Neuronal stem cell (in vitro differentiated cells): ENCODE results near the gene NOL11.
"Not testable (repeated sequence)": the region's sequence is repeated elsewhere in the genome, so short reads cannot be mapped to it uniquely, and the experiment has no call there.

Experiments used
- DNase-seq: peaks from one replicate; pipeline ENCODE4 v3.0.0-alpha.2; 2013; ENCODE audit warnings: low spot score
- H2AFZ ChIP-seq: one replicate; pipeline ENCODE4 v1.6.1; 2013; ENCODE audit warnings: mild to moderate bottlenecking, low read length, inconsistent platforms
- H2AK5ac ChIP-seq: 2 replicates; pipeline ENCODE4 v1.6.1; 2013; ENCODE audit warnings: low read depth, mild to moderate bottlenecking, inconsistent platforms, low read length, moderate library complexity, mixed read lengths
- H2BK120ac ChIP-seq: 2 replicates; pipeline ENCODE4 v1.6.1; 2013; ENCODE audit warnings: low read depth, mild to moderate bottlenecking, inconsistent platforms, low read length, moderate library complexity, mixed read lengths
- H2BK12ac ChIP-seq: one replicate; pipeline ENCODE4 v1.6.1; 2013; ENCODE audit warnings: low read length, inconsistent platforms
- H2BK15ac ChIP-seq: 2 replicates; pipeline ENCODE4 v1.6.1; 2013; ENCODE audit warnings: mild to moderate bottlenecking, low read length, inconsistent platforms, mixed read lengths
- H2BK5ac ChIP-seq: one replicate; pipeline ENCODE4 v1.6.1; 2013; ENCODE audit warnings: inconsistent platforms, mild to moderate bottlenecking, low read length, moderate library complexity
- H3K14ac ChIP-seq: one replicate; pipeline ENCODE4 v1.6.1; 2013; ENCODE audit warnings: low read length, inconsistent platforms
- H3K18ac ChIP-seq: 2 replicates; pipeline ENCODE4 v1.6.1; 2013; ENCODE audit warnings: low read length, inconsistent platforms
- H3K23ac ChIP-seq: 2 replicates; pipeline ENCODE4 v1.6.1; 2013; ENCODE audit warnings: low read depth, mild to moderate bottlenecking, mixed read lengths, low read length, inconsistent platforms; ENCODE audit not compliant: poor library complexity
- H3K27ac ChIP-seq: replicated peaks from 3 replicates; pipeline ENCODE4 v1.5.1; 2013; ENCODE audit warnings: low read length, inconsistent platforms
- H3K27me3 ChIP-seq, 3 experiments: 2 replicates each; pipeline ENCODE4 v1.6.1; 2013; ENCODE audit warnings: low read length in 3 of 3, mild to moderate bottlenecking in 2 of 3, inconsistent platforms in 1 of 3, low read depth in 1 of 3, mixed read lengths in 1 of 3, moderate library complexity in 1 of 3; ENCODE audit not compliant: control insufficient read depth in 3 of 3, insufficient read depth in 3 of 3
- H3K36me3 ChIP-seq, 2 donors: replicated peaks in 1 of 2; 2 replicates each; pipeline ENCODE4 v1.6.1; 2013; ENCODE audit warnings: low read length in 2 of 2; ENCODE audit not compliant: control insufficient read depth in 2 of 2, insufficient read depth in 2 of 2
- H3K4ac ChIP-seq: 2 replicates; pipeline ENCODE4 v1.6.1; 2013; ENCODE audit warnings: inconsistent platforms, mild to moderate bottlenecking, low read length, moderate library complexity
- H3K4me1 ChIP-seq, 2 donors: 1 replicate in 1 of 2; 2 replicates in 1 of 2; pipeline ENCODE4 v1.6.1; 2013; ENCODE audit warnings: low read length in 2 of 2, low read depth in 1 of 2; ENCODE audit not compliant: control insufficient read depth in 2 of 2, insufficient read depth in 1 of 2
- H3K4me2 ChIP-seq: one replicate; pipeline ENCODE4 v1.6.1; 2013; ENCODE audit warnings: mild to moderate bottlenecking, low read length, inconsistent platforms; ENCODE audit not compliant: insufficient read depth, poor library complexity, severe bottlenecking
- H3K4me3 ChIP-seq, 2 donors: 2 replicates each; pipeline ENCODE4 v1.5.1; 2013; ENCODE audit warnings: low read length in 2 of 2, mild to moderate bottlenecking in 2 of 2, inconsistent platforms in 1 of 2, moderate library complexity in 1 of 2
- H3K79me1 ChIP-seq: one replicate; pipeline ENCODE4 v1.6.1; 2013; ENCODE audit warnings: low read depth, mild to moderate bottlenecking, inconsistent platforms, low read length, moderate library complexity
- H3K9ac ChIP-seq: one replicate; pipeline ENCODE4 v1.6.1; 2013; ENCODE audit warnings: mild to moderate bottlenecking, low read depth, low read length, inconsistent platforms; ENCODE audit not compliant: poor library complexity
- H3K9me3 ChIP-seq, 2 donors: replicated peaks in 1 of 2; 2 replicates each; pipeline versions ENCODE3 to v1.6.1; 2013; ENCODE audit warnings: low read length in 2 of 2, mild to moderate bottlenecking in 2 of 2, inconsistent platforms in 1 of 2, low read depth in 1 of 2, mixed read lengths in 1 of 2, moderate library complexity in 1 of 2; ENCODE audit not compliant: control insufficient read depth in 2 of 2, insufficient read depth in 1 of 2
- H4K8ac ChIP-seq: one replicate; pipeline ENCODE4 v1.6.1; 2013; ENCODE audit warnings: low read depth, mild to moderate bottlenecking, inconsistent platforms, low read length, moderate library complexity
- H4K91ac ChIP-seq: one replicate; pipeline ENCODE4 v1.6.1; 2013; ENCODE audit warnings: low read length, low read depth, mild to moderate bottlenecking, inconsistent platforms; ENCODE audit not compliant: poor library complexity
- WGBS, 2 donors: extraction: QIAGEN DNeasy Blood & Tissue Kit; methylation state at CpG; one replicate each; pipeline ENCODE4 v1.1.7; 2013; ENCODE audit warnings: missing lambda C conversion rate in 2 of 2, mixed read lengths in 1 of 2; ENCODE audit not compliant: insufficient read length in 2 of 2, insufficient replicate concordance in 1 of 2; ENCODE audit errors: extremely low coverage in 2 of 2; 5-methylcytosine and 5-hydroxymethylcytosine counted together

Gene NOL11

GRCh38 chr17:67751101-67752074, 33.7 kb downstream of the NOL11 start:
- H3K27me3 ChIP-seq, result no peaks in the 10 kb centered on the region
- no peak overlapping the region for H2AK5ac ChIP-seq
- H3K23ac ChIP-seq, result no peak overlapping the region
- H3K4me3 ChIP-seq, result no peak overlapping the region
- H3K4me1 ChIP-seq, result no peaks in the 10 kb centered on the region
- no peak overlapping the region for H3K4ac ChIP-seq
- H2BK120ac ChIP-seq, result no peak overlapping the region
- H3K18ac ChIP-seq, result no peak overlapping the region
- peak overlapping the region; percentile 60 for H3K9ac ChIP-seq
- H4K91ac ChIP-seq, result no peak overlapping the region
- peaks cover 0 to 6% of the 10 kb centered on the region in 2 donors for H3K9me3 ChIP-seq
- H3K27ac ChIP-seq, result no peak overlapping the region
- no peak overlapping the region for H2AFZ ChIP-seq
- peaks cover 15 to 68% of the 10 kb centered on the region in 2 donors for H3K36me3 ChIP-seq
- H3K14ac ChIP-seq, result peak overlapping the region; percentile 31
- H2BK12ac ChIP-seq, result no peak overlapping the region
- H2BK15ac ChIP-seq, result no peak overlapping the region
- H4K8ac ChIP-seq, result no peak overlapping the region
- WGBS, 2 donors, result no CpG with 5 or more reads among the region's 9 CpGs
- no peak overlapping the region for H2BK5ac ChIP-seq
- no peak overlapping the region for H3K4me2 ChIP-seq
- no peaks in the 10 kb centered on the region for H3K79me1 ChIP-seq
- no peak for DNase-seq

- not testable (repeated sequence) for H3K27me3 ChIP-seq, H3K14ac ChIP-seq, H3K79me1 ChIP-seq, H3K9ac ChIP-seq, H3K4me2 ChIP-seq, H2BK5ac ChIP-seq, H2BK120ac ChIP-seq, H3K4me1 ChIP-seq, H3K4ac ChIP-seq, H3K4me3 ChIP-seq, H3K18ac ChIP-seq, H3K27ac ChIP-seq, DNase-seq, H2AK5ac ChIP-seq, H3K9me3 ChIP-seq, H2AFZ ChIP-seq, H4K91ac ChIP-seq, H3K23ac ChIP-seq, H2BK12ac ChIP-seq, H2BK15ac ChIP-seq, H4K8ac ChIP-seq
- WGBS, 2 donors, result no CpG with 5 or more reads among the region's 3 CpGs
- H3K36me3 ChIP-seq, result peaks cover 16 to 66% of the 10 kb centered on the region in 2 donors
Observed at GRCh38 chr17:67752160-67752559, 34.4 kb downstream of the NOL11 start.

GRCh38 chr17:67753026-67753425, 35.3 kb downstream of the NOL11 start:
- Histone ChIP-seq H3K9me3 (peaks cover 0 to 7% of the 10 kb centered on the region in 2 donors), H3K18ac (no peak overlapping the region), H2BK15ac (no peak overlapping the region), H2BK120ac (no peak overlapping the region), H3K9ac (no peak overlapping the region), H3K14ac (no peak overlapping the region), H3K4me1 (no peaks in the 10 kb centered on the region), H3K4ac (no peak overlapping the region), H2BK5ac (no peak overlapping the region), H3K27ac (no peak overlapping the region), H2AFZ (no peak overlapping the region), H3K23ac (no peak overlapping the region), H2BK12ac (no peak overlapping the region), H3K4me2 (no peak overlapping the region), H3K36me3 (peaks cover 14 to 57% of the 10 kb centered on the region in 2 donors), H3K4me3 (no peak overlapping the region), H4K8ac (no peak overlapping the region), H3K27me3 (no peaks in the 10 kb centered on the region), H2AK5ac (no peak overlapping the region), H4K91ac (no peak overlapping the region), H3K79me1 (no peaks in the 10 kb centered on the region)
- no peak for DNase-seq
- WGBS, 2 donors, result no CpG with 5 or more reads among the region's 10 CpGs

- Histone ChIP-seq H3K23ac (no peak overlapping the region), H3K4me2 (no peak overlapping the region), H3K79me1 (no peaks in the 10 kb centered on the region), H3K27me3 (no peaks in the 10 kb centered on the region), H2AK5ac (no peak overlapping the region), H2BK12ac (no peak overlapping the region), H4K8ac (no peak overlapping the region), H3K18ac (no peak overlapping the region), H3K9ac (no peak overlapping the region), H3K4ac (no peak overlapping the region), H3K4me1 (no peaks in the 10 kb centered on the region), H2BK15ac (no peak overlapping the region), H3K14ac (no peak overlapping the region), H3K36me3 (peaks cover 11 to 48% of the 10 kb centered on the region in 2 donors), H3K9me3 (peaks cover 0 to 7% of the 10 kb centered on the region in 2 donors), H2AFZ (no peak overlapping the region), H4K91ac (no peak overlapping the region), H3K27ac (no peak overlapping the region), H2BK5ac (no peak overlapping the region), H2BK120ac (no peak overlapping the region), H3K4me3 (no peak overlapping the region)
- no CpG with 5 or more reads among the region's 5 CpGs for WGBS, 2 donors
- DNase-seq, result no peak
Observed at GRCh38 chr17:67754001-67754400, 36.3 kb downstream of the NOL11 start.
